Testis (tissue), 2 donors: ENCODE measurements around the gene MAST4.

Source experiments
- CTCF ChIP-seq, 3 experiments: fragments of 450-650 bp in 2 of 3; fragments of 200-600 bp in 1 of 3; sonication (generic) in 1 of 3; IDR thresholded peaks; one replicate each; pipeline ENCODE4 v1.5.1; 2016 to 2019; ENCODE audit warnings: antibody characterized with exemption in 3 of 3, mild to moderate bottlenecking in 2 of 3, moderate library complexity in 1 of 3
- POLR2A ChIP-seq: fragments of 450-650 bp; IDR thresholded peaks from one replicate; pipeline ENCODE4 v1.6.1; 2017; ENCODE audit warnings: antibody characterized with exemption, mild to moderate bottlenecking, moderate library complexity

DNA sequence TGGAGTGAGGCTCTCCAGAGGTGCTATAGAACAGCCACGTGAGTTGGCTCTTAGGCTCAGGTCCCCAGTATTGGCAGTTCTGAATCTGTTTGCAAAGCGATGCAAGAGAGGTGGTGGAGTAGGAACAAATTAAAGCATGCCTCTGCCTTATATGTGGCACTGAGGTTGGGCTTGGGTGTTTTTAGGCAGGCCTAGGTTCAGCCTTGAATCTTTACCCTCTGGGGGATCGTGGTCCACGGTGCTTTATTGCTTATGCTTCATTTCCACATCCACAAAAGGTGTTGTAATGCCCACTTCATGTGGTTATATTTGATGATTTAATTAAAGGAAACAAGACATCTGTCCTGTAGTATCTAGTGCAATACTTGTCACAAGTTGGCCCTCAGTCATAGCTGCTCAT is 544.2 kb downstream of the MAST4 start:
- TF ChIP-seq CTCF (IDR thresholded peaks at IDR 0.05) (no peak), POLR2A (no peak)
